Neural progenitor cell (in vitro differentiated cells): ENCODE measurements around the gene MASP1.

Experiments used
- EZH2 ChIP-seq: fragments of 200-600 bp; sonication (generic); IDR thresholded peaks from 2 replicates; pipeline ENCODE4 v1.6.1; 2017; ENCODE audit warnings: antibody characterized with exemption, mild to moderate bottlenecking, moderate library complexity
- TF ChIP-seq, protein P1 (sequence below): fragments of 200-600 bp; sonication (generic); IDR thresholded peaks from 2 replicates; pipeline ENCODE4 v1.5.1; 2017; ENCODE audit warnings: antibody characterized with exemption, mild to moderate bottlenecking

DNA sequence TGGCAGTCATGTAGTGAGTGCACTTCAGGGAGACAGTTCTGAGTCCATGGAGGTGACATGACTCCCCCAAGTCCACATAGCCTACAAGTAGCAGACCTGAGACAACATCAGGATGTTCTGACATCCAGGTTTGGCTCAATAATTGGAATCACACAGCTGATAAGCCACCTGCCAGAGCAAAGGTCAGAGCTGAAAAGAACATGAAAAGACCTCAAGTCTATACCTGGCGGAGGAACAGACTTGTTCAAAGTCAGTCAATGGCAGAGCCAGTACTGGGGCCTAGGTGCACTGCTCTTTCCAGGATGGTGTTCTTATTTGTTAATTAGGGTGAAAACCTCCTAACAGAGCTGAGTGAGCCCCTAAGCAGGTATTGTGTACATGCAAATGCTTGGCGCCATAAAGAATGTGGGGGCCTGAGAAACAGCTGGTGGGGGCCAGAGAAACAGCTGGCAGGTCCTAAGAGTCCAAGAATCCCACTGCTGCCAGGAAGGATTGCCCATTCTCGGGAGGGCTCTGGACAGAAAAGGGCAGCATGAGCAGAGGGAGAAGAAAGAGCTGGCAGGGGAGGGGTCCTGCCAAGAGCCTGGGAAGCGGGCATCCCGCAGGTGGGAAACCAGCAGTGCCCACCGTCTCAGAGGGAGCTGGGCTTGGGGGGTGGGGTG is 17.1 kb downstream of the MASP1 start:
- TF ChIP-seq, protein P1, sequence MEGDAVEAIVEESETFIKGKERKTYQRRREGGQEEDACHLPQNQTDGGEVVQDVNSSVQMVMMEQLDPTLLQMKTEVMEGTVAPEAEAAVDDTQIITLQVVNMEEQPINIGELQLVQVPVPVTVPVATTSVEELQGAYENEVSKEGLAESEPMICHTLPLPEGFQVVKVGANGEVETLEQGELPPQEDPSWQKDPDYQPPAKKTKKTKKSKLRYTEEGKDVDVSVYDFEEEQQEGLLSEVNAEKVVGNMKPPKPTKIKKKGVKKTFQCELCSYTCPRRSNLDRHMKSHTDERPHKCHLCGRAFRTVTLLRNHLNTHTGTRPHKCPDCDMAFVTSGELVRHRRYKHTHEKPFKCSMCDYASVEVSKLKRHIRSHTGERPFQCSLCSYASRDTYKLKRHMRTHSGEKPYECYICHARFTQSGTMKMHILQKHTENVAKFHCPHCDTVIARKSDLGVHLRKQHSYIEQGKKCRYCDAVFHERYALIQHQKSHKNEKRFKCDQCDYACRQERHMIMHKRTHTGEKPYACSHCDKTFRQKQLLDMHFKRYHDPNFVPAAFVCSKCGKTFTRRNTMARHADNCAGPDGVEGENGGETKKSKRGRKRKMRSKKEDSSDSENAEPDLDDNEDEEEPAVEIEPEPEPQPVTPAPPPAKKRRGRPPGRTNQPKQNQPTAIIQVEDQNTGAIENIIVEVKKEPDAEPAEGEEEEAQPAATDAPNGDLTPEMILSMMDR = no peak
- no peak for TF ChIP-seq EZH2
